HepG2 (cell line): ENCODE data around the gene TOMM6. TPM values are rescaled to one million over a fixed set of nuclear protein-coding genes. Genes with fewer than 3 reads are reported as not detected.
A peak's percentile ranks its signal among the peaks of the same experiment; 100 is the strongest.

Source experiments
- BCLAF1 ChIP-seq: fragments of 450-650 bp; IDR thresholded peaks from 2 replicates; pipeline ENCODE4 v1.6.1; 2017; ENCODE audit warnings: mild to moderate bottlenecking
- CREBL2 ChIP-seq: sonication (generic); formaldehyde crosslinking; IDR thresholded peaks from 2 replicates; pipeline ENCODE4 v1.8.1; 2023; ENCODE audit warnings: missing genetic modification reagents, mild to moderate bottlenecking, borderline replicate concordance
- DMTF1 ChIP-seq: sonication (generic); formaldehyde crosslinking; IDR thresholded peaks from 2 replicates; pipeline ENCODE4 v1.4.0; 2020; ENCODE audit warnings: mild to moderate bottlenecking, missing genetic modification reagents
- FUBP1 ChIP-seq: sonication (generic); formaldehyde crosslinking; IDR thresholded peaks from 2 replicates; pipeline ENCODE4 v1.5.1; 2020; ENCODE audit warnings: missing genetic modification reagents, mild to moderate bottlenecking, borderline replicate concordance
- KAT7 ChIP-seq: IDR thresholded peaks from 2 replicates; pipeline ENCODE4 v1.6.1; 2018; ENCODE audit warnings: borderline replicate concordance, missing compliant biosample characterization
- MXI1 ChIP-seq: IDR thresholded peaks from 3 replicates; pipeline ENCODE4 v1.6.1; 2012; ENCODE audit warnings: low read depth, low read length, inconsistent platforms, borderline replicate concordance
- NFATC3 ChIP-seq: sonication (generic); formaldehyde crosslinking; IDR thresholded peaks from 2 replicates; pipeline ENCODE4 v1.5.1; 2020; ENCODE audit warnings: mild to moderate bottlenecking, missing genetic modification reagents
- PREB ChIP-seq: sonication (generic); formaldehyde crosslinking; IDR thresholded peaks from 2 replicates; pipeline ENCODE4 v1.4.0; 2020; ENCODE audit warnings: missing genetic modification reagents
- SP2 ChIP-seq: sonication (generic); formaldehyde crosslinking; IDR thresholded peaks from 2 replicates; pipeline ENCODE4 v1.5.1; 2020; ENCODE audit warnings: mild to moderate bottlenecking, missing genetic modification reagents
- SYNCRIP ChIP-seq: fragments of 200-400 bp; formaldehyde crosslinking; IDR thresholded peaks from 2 replicates; pipeline ENCODE4 v1.6.1; 2018; ENCODE audit warnings: mild to moderate bottlenecking, low read depth, low read length; ENCODE audit not compliant: insufficient read depth
- TCF7L2 ChIP-seq: IDR thresholded peaks from 2 replicates; pipeline ENCODE4 v1.6.1; 2011; ENCODE audit warnings: mild to moderate bottlenecking, low read depth, low read length, moderate library complexity
- ZBTB21 ChIP-seq: sonication (generic); formaldehyde crosslinking; IDR thresholded peaks from 2 replicates; pipeline ENCODE4 v1.4.0; 2020; ENCODE audit warnings: missing genetic modification reagents
- ZFP82 ChIP-seq: sonication (generic); formaldehyde crosslinking; IDR thresholded peaks from 2 replicates; pipeline ENCODE4 v1.5.1; 2020; ENCODE audit warnings: mild to moderate bottlenecking, missing genetic modification reagents, borderline replicate concordance
- ZNF619 ChIP-seq: sonication (generic); formaldehyde crosslinking; IDR thresholded peaks from 2 replicates; pipeline ENCODE4 v1.4.0; 2020; ENCODE audit warnings: mild to moderate bottlenecking, missing genetic modification reagents
- ZNF749 ChIP-seq: sonication (generic); formaldehyde crosslinking; IDR thresholded peaks from 2 replicates; pipeline ENCODE4 v1.8.0; 2022; ENCODE audit warnings: mild to moderate bottlenecking, missing genetic modification reagents, moderate library complexity, borderline replicate concordance
- ZXDC ChIP-seq: sonication (generic); formaldehyde crosslinking; IDR thresholded peaks from 2 replicates; pipeline ENCODE4 v1.5.0; 2020; ENCODE audit warnings: mild to moderate bottlenecking, missing genetic modification reagents
- polyA plus RNA-seq, 8 experiments: library from polyadenylated mRNA; depleted of rRNA in 3 of 8; stranded (reverse) in 7 of 8; unstranded in 1 of 8; fragments of >200 nt; fragmentation: Illumina TruSeq in 4 of 8; extraction: Trizol in 4 of 8; gene quantifications; 2 replicates each; pipeline versions ENCODE4 v1.2.1 to v1.2.3, GENCODE V29; 2011 to 2016; ENCODE audit warnings: low read depth in 4 of 8, missing spikeins in 1 of 8, mixed read lengths in 1 of 8; ENCODE audit not compliant: insufficient read depth in 1 of 8
- total RNA-seq, 5 experiments: library from RNA; depleted of rRNA; stranded (reverse); fragments of >200 nt; fragmentation: Illumina TruSeq; extraction: Trizol; gene quantifications; 2 replicates each; pipeline ENCODE4 v1.2.3, GENCODE V29; 2016; ENCODE audit warnings: low read depth in 1 of 5

Gene TOMM6
- total and polyA plus RNA-seq, 2 of the 13 experiments (the other 11 are each of a cell fraction or from before 2014, with no cell fraction given): 320 to 321 TPM

GRCh38 chr6:41786451-41787218, 859 bp upstream of the TOMM6 start (continued):
- TF ChIP-seq ZXDC (peak; percentile 52; the same call in 1 of the 2 replicates), PREB (CRISPR knock-in tag) (no peak), ZBTB21 (CRISPR knock-in tag) (no peak), BCLAF1 (no peak), MXI1 (peak; percentile 81; the same call in 2 of the 3 replicates), ZNF749 (CRISPR knock-in tag) (no peak), SP2 (CRISPR knock-in tag) (0 out of 2 replicates have a peak, but pooled peaks have one; percentile 21), CREBL2 (CRISPR knock-in tag) (peak; percentile 68; the same call in 1 of the 2 replicates), SYNCRIP (no peak), ZFP82 (CRISPR knock-in tag) (peak; percentile 85; the same call in 1 of the 2 replicates), ZNF619 (0 out of 2 replicates have a peak, but pooled peaks have one; percentile 49), TCF7L2 (no peak), FUBP1 (CRISPR knock-in tag) (0 out of 2 replicates have a peak, but pooled peaks have one; percentile 20), DMTF1 (CRISPR knock-in tag) (0 out of 2 replicates have a peak, but pooled peaks have one; percentile 30), NFATC3 (CRISPR knock-in tag) (0 out of 2 replicates have a peak, but pooled peaks have one; percentile 19), KAT7 (CRISPR knock-in tag) (peak; percentile 73; the same call in 1 of the 2 replicates)
